Measurements from ENCODE around the gene SPEM3.

DNA sequence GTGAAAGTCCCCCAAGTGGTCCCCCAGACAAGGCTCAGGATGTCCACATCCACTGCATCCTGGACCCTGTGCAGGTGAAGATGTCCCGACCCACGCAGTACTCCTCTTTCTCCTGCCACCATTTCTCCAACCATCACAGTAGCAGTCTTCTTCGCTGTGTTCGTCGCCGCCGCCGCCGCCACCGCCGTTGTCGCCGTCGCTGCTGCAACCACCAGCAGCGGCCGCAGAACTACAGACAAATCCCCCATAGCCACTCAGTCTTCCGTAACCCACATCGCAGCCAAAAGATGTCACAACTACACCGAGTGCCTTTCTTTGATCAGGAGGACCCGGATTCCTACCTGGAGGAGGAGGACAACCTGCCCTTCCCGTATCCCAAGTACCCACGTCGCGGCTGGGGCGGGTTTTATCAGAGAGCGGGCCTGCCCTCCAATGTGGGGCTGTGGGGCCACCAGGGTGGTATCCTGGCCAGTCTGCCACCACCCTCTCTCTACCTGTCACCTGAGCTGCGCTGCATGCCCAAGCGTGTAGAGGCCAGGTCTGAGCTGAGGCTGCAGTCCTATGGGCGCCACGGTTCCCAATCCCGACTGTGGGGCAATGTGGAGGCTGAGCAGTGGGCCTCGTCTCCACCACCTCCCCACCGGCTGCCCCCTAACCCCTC lies 2.3 kb upstream of the SPEM3 start:
- TF ChIP-seq, protein P1, sequence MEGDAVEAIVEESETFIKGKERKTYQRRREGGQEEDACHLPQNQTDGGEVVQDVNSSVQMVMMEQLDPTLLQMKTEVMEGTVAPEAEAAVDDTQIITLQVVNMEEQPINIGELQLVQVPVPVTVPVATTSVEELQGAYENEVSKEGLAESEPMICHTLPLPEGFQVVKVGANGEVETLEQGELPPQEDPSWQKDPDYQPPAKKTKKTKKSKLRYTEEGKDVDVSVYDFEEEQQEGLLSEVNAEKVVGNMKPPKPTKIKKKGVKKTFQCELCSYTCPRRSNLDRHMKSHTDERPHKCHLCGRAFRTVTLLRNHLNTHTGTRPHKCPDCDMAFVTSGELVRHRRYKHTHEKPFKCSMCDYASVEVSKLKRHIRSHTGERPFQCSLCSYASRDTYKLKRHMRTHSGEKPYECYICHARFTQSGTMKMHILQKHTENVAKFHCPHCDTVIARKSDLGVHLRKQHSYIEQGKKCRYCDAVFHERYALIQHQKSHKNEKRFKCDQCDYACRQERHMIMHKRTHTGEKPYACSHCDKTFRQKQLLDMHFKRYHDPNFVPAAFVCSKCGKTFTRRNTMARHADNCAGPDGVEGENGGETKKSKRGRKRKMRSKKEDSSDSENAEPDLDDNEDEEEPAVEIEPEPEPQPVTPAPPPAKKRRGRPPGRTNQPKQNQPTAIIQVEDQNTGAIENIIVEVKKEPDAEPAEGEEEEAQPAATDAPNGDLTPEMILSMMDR (IDR thresholded peaks at IDR 0.05): no peak
- no peak for TF ChIP-seq POLR2A (IDR thresholded peaks at IDR 0.05)
